ENCODE measurements around the gene CGRRF1.
A peak's percentile ranks its signal among the peaks of the same experiment; 100 is the strongest.

Gene CGRRF1, protein sequence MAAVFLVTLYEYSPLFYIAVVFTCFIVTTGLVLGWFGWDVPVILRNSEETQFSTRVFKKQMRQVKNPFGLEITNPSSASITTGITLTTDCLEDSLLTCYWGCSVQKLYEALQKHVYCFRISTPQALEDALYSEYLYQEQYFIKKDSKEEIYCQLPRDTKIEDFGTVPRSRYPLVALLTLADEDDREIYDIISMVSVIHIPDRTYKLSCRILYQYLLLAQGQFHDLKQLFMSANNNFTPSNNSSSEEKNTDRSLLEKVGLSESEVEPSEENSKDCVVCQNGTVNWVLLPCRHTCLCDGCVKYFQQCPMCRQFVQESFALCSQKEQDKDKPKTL

DNA sequence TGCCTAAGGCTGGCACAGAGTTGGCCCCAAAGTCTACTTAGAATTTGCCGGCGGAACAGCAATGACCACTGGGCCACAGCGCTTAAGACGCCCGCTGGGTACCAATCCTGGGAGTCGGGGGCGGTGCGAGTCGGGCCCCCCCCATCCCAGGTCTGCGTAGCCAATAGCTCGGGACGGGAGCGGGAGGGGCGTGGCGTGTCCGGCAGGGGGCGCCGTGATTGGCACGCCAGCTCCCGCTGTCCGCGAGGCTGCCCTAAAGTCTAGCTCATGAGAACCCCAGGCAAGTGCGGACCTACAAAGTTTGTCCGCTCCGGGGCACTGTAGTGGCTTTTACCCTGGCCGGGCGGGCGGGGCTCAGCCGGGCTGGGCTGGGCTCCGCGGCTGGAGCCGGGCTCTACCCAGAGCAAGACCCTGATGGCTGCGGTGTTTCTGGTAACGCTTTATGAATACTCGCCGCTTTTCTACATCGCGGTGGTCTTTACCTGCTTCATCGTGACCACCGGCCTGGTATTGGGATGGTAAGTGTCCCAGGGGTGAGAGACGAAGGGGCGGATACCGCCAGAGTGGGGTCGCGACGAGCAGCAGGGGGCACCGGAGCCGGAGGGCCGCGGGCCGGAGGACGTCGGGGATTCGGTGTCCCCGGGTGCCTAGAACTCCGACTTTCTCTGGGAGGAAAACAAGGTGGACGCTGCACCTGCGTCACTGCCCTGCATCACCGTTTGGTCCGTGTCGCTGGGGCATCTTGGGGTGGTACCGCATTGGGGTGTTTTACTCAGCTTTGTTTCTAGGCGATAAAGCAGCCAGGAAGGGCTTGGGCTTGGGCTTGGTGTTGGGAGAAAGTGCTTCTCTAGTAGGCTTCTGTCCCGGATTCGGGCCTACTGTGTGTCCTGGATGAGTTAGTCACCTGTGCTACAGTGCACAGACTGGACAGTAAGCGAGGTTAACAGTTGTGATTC, at the start of gene CGRRF1:
Gene CGRRF1 (plus strand): TSS at position 361 of the 956 bp plus-strand sequence. CDS start 54 bp downstream, at position 415.
- DNase-seq (ENCODE audit: low read depth): peak; percentile 95
- H3K4me3 ChIP-seq (ENCODE audit: low read depth, low read length): peak within 1 kb of the TSS; percentile 96

DNA sequence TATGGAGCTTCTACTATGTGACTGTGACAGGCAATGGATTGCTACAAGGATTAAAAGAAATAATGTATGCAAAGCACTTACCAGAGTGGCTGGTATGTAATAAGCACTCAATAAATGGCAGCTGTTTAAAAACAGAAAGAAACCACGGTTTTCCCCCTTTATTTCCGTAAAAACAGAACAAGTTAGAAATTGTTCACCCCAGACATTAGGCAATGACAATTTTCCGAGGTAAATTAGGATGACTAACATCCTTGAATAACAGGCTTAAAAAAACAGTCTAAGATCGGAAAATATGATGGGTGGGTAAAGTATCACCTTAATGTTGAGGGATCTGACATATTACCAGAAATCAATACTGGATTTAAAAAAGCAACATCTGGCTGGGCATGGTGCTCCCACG, 47.7 kb upstream of the CGRRF1 start:
- H3K4me3 ChIP-seq (ENCODE audit: low read depth, low read length): no peak overlapping the region
- no peak for DNase-seq (ENCODE audit: low read depth)

DNA sequence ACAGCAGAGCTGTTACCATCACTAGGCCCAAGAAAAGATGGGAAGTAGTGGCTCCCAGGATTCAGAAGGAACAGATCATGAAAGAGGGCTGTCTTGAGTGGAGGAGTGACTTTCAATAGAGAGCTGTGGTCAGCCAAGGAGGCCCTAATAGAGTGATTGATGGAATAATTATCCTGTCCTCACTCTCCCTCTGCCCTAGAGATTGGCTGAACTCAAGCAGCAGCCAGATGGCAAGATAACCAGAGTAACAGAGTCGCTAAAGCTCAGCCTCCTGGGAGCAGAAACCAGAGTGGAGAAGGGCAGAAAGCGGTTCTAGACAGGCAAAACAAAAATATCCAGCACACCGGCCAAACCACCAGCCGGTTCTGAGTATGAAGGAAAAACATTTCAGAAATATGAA, 44.1 kb upstream of the CGRRF1 start:
- H3K4me3 ChIP-seq (ENCODE audit: low read depth, low read length): no peak overlapping the region
- DNase-seq (ENCODE audit: low read depth): no peak

DNA sequence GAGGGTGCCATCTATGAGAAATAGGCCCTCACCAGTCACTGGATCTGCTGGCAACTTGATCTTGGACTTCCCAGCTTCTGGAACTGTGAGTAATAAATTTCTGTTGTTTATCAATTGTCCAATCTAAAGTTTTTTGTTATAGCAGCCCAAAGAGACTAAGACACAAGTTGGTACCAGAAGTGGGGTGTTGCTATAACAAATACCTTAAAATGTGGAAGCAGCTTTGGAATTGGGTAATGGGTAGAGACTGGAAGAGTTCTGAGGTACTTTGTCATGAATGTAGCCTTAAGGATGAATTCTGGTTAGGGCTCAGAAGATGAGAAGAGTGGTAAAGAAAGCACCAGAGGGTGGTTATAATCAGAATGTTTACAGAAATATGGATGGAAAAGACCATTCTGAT, 42.4 kb upstream of the CGRRF1 start:
- DNase-seq (ENCODE audit: low read depth): no peak
- no peak overlapping the region for H3K4me3 ChIP-seq (ENCODE audit: low read depth, low read length)

DNA sequence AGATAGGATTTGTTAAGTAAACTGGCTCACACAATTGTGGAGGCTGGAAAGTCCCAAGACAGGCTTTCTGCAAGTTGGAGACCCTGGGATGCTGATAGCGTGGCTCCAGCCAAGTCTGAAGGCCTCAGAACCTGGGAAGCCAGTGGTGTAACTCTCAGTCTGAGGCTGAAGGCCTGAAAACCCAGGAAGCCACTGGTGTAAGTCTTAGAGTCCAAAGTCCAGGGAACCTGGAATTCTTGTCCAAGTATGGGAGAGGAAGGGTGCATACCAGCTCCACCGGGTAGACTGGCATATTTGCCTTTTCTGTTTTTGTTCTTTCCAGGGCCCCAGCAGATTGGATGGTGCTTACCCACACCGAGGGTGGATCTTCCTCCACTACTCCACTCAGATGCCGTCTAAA, 39.0 kb upstream of the CGRRF1 start:
- no peak for DNase-seq (ENCODE audit: low read depth)
- H3K4me3 ChIP-seq (ENCODE audit: low read depth, low read length): no peak overlapping the region

DNA sequence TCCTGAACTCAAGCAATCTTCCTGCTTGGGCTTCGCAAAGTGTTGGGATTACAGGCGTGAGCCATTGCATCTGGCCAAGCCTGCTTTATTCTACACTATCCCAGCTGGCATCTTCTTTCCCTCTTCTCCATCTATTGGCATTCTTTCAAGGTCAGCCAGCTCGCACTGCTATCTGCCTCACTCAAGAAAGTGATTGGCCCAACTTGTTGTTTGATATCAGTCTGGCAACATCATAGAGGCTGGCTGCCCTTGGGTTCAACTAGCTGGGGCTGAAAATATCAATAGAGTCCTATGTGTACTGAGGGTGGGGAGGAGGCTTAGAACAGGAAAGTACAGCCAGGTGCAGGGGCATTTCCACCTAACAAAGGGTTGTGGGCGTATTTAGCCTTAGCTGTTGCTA, 38.1 kb upstream of the CGRRF1 start:
- no peak for DNase-seq (ENCODE audit: low read depth)
- H3K4me3 ChIP-seq (ENCODE audit: low read depth, low read length): no peak overlapping the region

DNA sequence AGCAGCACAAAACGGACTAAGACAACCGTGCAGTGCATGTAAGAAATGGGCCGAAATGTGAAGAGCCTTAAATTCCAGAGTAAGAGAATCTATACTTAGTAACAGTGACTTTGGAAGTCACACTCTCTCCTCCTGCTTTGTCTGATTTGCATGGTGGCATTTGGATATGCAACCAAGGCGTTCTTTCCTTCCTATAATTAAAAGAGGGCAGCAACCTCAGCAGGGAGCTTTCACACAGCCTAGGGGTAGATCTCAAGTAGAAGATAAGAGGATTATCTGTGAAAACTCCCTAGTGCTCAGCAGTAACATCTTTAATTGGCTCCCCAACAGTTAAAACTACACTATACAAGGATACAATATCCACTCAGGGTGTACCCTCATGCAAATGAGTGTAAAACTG, 37.4 kb upstream of the CGRRF1 start:
- no peak for DNase-seq (ENCODE audit: low read depth)
- no peak overlapping the region for H3K4me3 ChIP-seq (ENCODE audit: low read depth, low read length)

DNA sequence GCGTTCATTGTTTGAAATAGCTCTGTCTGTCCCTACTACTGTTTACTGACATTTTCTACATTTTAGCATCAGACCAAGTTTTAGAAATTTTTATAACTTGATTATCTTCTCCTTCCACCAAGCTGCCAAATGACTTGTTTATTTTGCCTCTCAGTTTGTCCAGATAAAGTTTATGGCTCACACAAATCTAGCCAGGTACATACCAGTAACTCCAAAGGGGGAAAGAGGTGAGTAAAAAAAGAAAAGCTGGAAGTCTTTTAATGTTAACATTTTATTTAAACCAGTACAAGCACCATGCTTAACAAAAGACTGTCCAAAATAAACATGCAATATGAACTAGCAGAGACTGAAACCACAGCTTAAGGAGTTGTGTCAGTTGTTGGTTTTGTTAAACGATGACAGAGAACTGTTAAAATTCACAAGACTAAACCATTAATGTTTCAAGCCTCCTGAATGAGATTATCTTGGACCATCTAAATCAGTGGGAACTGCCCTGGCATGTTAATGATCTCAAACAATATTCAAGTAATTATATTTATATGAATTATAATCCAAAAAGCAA, 35.4 kb upstream of the CGRRF1 start:
- H3K4me3 ChIP-seq (ENCODE audit: low read depth, low read length): no peak overlapping the region
- DNase-seq (ENCODE audit: low read depth): no peak

DNA sequence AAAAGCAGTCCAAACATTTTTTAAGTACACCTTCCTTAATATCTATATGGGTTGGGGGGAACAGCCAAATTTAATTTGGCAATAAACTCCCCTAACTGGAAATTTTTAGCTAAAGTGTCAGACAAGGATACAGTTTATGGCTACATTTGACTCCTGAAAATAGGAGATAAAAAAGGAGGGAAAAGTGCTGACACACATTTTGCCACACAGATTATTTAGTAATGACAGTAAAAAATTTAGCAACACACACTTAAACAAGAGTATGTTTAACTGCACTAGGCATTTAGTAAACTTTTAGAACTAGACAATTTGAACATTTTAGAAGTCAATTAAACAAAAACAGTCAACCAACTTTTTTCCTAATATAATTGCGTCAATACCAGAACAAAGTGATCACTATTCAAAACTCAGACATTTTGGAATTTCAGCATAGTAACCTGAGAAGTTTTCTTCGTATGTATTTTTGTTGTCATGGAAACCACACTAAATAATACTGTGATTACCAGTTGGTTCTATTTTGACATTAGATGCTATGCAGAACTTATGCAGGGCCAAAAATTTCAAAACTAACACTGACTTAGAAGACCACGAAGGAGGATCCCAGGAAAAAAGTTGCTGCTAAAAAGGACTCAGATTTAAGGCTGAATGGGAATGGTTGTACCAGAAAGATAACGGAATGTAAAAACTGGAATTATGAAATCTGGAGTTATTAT, 34.4 kb upstream of the CGRRF1 start:
- H3K4me3 ChIP-seq (ENCODE audit: low read depth, low read length): no peak overlapping the region
- no peak for DNase-seq (ENCODE audit: low read depth)

DNA sequence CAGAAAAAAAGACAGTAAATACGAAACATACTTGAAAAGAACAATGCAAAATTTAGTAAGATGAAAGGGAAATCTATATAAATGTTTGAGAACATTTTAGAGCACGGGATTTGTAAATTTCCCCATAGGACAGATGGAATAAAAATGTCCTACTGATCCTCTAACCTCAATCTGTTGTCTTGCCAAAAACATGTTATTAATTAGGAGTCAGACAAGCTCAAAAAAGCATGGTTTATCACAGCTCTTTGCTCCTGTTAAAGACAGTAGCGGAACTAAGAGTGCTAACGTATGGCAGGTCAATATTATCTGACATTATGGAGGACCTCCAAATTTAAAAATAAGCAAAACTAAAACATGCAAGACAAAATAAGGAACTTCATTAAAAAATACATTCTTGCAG, 33.8 kb upstream of the CGRRF1 start:
- no peak for DNase-seq (ENCODE audit: low read depth)
- no peak overlapping the region for H3K4me3 ChIP-seq (ENCODE audit: low read depth, low read length)

DNA sequence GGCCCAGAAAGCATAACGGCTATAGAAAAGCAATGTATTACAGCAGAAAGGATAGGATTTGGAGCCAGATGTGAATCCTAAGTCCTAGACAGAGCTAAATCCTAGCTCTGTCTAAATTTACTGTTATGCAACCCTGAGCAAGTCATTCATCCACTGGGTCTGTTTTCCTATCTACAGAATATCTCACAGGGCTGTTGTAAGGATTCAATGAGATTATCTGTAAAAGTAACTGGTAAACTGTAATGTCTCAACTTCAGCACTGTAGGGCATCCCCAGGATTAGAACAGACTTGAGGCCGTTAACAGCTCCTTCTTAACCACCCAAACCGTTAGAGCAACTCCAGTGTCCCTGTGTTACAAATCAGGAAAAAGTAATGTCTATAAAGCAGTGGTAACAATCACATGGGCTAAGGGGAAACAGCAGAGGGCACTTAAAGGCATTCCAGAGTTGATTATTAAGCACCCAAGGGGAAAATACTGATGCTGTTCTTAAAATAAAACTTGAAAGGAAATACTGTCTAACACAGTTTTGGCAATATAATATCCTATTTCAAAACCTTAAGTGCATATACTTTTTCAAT, 31.0 kb upstream of the CGRRF1 start:
- DNase-seq (ENCODE audit: low read depth): no peak
- H3K4me3 ChIP-seq (ENCODE audit: low read depth, low read length): no peak overlapping the region

DNA sequence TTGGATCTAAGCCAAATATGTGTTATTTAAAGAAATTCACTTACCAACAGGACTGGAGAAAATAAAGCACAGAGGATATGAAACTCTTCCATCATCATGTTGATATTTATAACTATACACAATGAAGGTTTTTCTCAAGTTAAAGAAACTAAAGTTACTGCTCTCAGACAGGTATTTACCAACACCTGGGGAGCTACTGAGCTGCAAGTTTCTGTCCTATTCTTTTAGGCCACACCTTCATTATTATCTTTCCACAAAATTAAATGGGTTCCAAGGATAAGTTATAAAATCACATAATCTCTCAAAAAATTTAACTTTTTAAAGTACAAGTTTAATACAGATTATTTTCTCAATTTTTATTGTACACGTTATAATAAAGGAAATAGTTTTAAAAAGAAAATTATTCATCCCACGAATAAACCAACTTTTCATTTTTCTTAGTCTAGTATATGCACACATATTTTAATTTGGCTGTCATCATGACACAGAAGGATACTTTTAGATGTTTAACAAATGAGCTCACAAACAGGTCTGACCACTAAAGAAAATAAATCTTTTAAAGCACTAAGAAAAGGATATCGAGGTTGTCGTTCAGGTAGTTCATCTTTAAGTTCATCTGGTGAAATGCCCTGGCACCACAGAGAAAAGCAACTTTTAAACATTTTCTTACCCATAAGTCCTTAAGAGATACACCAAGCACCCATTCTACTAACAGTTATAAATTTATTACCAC, 28.7 kb upstream of the CGRRF1 start:
- DNase-seq (ENCODE audit: low read depth): no peak
- no peak overlapping the region for H3K4me3 ChIP-seq (ENCODE audit: low read depth, low read length)

DNA sequence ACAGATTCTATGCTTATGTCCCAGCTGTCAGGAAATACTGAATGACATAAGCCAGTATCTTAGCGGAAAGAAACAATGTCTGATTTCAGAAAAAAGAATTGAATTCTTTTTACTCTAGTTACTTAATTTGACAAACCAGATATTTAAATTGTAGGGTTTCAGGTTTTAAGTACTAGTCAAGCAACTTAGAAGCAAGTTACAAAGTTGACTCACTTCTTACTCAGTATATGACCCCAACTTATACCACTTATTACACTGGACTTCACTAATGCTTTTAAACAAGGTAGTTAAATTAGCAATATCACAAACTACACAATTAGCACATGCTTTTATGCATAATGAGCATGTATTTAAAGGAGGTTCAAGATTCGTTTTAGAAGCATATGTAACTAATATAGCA, 28.0 kb upstream of the CGRRF1 start:
- H3K4me3 ChIP-seq (ENCODE audit: low read depth, low read length): no peak overlapping the region
- no peak for DNase-seq (ENCODE audit: low read depth)

DNA sequence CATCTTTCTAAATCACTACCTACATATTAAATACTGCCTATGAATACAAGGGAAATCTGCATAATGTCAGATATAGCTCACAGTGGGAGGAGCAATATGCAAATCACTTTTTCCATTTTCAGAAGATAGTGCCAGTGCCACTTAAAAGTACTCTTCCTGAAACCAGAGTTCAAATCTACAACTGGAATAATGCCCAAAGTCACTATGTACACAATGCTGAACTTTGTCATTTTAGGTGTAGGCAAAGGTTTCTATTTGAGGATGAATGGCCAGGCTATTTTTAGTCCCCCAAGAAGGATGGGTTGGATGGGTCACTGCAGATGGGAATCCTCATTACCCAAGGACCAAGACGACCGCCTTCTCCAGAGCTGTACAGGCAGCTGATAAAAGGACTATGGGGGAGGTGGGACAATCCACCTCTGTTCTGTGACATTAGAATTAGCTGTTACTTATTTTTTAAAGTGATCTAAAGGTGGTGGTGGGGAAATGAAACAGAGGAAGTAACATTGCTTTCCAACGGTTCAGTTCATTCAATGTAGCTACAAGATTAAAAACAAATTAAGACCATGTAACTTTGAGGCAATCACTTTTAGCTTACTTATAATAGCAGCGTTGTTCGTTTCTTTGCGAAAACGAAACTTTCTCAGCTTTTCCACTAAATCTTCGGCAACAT, 26.5 kb upstream of the CGRRF1 start:
- no peak overlapping the region for H3K4me3 ChIP-seq (ENCODE audit: low read depth, low read length)

DNA sequence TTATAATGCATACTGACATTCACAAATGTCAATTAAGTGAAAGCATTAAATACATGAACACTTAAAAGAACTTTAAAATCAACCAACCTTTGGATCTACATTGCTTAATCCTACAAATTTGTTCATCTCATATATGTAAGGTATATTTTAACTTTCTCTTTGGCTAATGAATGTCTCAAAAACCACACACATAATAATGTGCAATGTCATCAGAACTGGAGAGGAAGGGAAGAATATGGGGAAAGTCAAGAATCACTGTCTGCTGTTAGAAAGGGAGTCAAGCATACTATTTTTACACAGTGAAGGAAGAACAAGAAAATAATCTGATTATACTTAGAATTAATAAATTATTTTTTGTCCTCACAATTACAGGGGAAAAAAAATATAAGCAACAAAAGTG, 25.9 kb upstream of the CGRRF1 start:
- H3K4me3 ChIP-seq (ENCODE audit: low read depth, low read length): no peak overlapping the region
- no peak for DNase-seq (ENCODE audit: low read depth)

More for the DNA sequence above, 26.5 kb upstream of the CGRRF1 start:
- no peak for DNase-seq (ENCODE audit: low read depth)

DNA sequence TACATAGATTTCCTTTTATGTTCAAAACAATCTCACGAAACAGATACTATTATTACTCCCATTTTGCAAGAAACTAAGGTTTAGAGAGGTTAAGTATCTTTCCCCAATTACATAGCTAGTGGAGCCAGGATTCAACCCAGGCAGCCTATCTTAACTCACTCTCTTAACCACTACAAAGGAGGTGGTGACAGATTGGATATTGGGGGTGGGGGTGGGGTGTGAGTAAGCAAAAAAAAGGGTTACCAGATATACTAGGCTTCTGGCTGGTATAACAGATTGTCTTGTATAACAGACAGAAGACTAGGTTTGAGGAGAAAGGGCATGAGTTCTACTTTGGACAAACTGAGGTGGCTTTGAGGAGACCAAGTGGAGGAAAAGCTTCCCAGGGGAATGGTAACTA, 23.0 kb upstream of the CGRRF1 start:
- no peak overlapping the region for H3K4me3 ChIP-seq (ENCODE audit: low read depth, low read length)
- DNase-seq (ENCODE audit: low read depth): no peak

DNA sequence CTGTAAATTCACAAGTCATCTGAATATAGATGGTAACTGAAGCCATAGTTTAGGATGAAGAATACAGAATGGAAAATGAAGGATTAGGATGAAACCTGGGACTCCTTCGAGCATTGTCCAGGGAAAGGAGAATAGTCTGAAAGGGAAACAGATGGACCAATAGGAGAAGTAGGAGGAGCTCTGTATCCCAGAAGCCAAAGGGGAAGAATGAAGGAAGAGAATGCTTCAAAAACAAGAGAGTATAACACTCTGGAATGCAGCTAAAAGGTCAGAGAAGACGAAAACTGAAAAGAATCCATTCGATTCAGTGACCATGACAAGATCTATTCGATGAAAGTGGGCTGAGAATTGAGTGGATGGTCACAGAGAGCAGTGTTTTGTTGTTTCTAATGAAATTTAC, 21.9 kb upstream of the CGRRF1 start:
- no peak for DNase-seq (ENCODE audit: low read depth)
- peak overlapping the region; percentile 93 for H3K4me3 ChIP-seq (ENCODE audit: low read depth, low read length)

DNA sequence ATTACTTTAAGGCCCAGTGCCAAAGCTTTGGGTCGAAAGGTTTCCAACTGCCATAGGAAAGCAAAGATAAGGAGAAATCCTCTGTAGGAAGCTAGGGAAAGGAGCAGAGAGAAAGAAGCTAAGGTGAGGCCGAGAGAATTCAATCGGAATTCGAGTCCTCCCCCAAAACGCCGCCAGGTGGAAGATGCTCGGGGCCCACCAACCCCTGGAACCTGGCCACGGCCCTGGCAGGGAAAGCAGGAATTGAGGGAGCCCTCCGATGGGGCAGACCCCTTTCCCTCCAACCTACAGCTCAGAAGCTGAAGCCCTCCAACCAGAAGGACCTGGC, 21.4 kb upstream of the CGRRF1 start:
- no peak for DNase-seq (ENCODE audit: low read depth)
- H3K4me3 ChIP-seq (ENCODE audit: low read depth, low read length): peak overlapping the region; percentile 93

All from skeletal muscle cell (primary cell).